ENCODE measurements around the gene ACTN4.

Gene ACTN4

GRCh38 chr19:38649305-38650171, 2.1 kb downstream of the ACTN4 start:
- DNase-seq (ENCODE audit: low read depth) = no peak
- peak overlapping the region; percentile 96 for H3K4me3 ChIP-seq (ENCODE audit: low read length)
- TF ChIP-seq CTCF (conservative IDR thresholded peaks at IDR 0.05; ENCODE audit: low read length) = no peak

- DNase-seq (ENCODE audit: low read depth) = no peak
- peak overlapping the region; percentile 96 for H3K4me3 ChIP-seq (ENCODE audit: low read length)
- no peak for TF ChIP-seq CTCF (conservative IDR thresholded peaks at IDR 0.05; ENCODE audit: low read length)
Observed at GRCh38 chr19:38650172-38650775, 2.8 kb downstream of the ACTN4 start.

GRCh38 chr19:38650911-38651584, 3.6 kb downstream of the ACTN4 start:
- peak; percentile 95 for DNase-seq (ENCODE audit: low read depth)
- peak overlapping the region; percentile 96 for H3K4me3 ChIP-seq (ENCODE audit: low read length)
- TF ChIP-seq CTCF (conservative IDR thresholded peaks at IDR 0.05; ENCODE audit: low read length) = peak; percentile 28; the same call in 1 of the 2 replicates

GRCh38 chr19:38653028-38653571, 5.7 kb downstream of the ACTN4 start:
- peak overlapping the region; percentile 3; the same call in 1 of the 2 replicates for H3K4me3 ChIP-seq (ENCODE audit: low read length)
- peak; percentile 76 for DNase-seq (ENCODE audit: low read depth)
- peak; percentile 25 for TF ChIP-seq CTCF (conservative IDR thresholded peaks at IDR 0.05; ENCODE audit: low read length)

- H3K4me3 ChIP-seq (ENCODE audit: low read length) = no peak overlapping the region; the same call in 1 of the 2 replicates
- TF ChIP-seq CTCF (conservative IDR thresholded peaks at IDR 0.05; ENCODE audit: low read length) = no peak
- no peak for DNase-seq (ENCODE audit: low read depth)
Observed at GRCh38 chr19:38654628-38655055, 7.2 kb downstream of the ACTN4 start.

- DNase-seq (ENCODE audit: low read depth) = no peak
- H3K4me3 ChIP-seq (ENCODE audit: low read length) = no peak overlapping the region
- no peak for TF ChIP-seq CTCF (conservative IDR thresholded peaks at IDR 0.05; ENCODE audit: low read length)
Observed at GRCh38 chr19:38655148-38655824, 7.8 kb downstream of the ACTN4 start.
